WTC11 (cell line): ENCODE data around the gene B4GALT4. TPM values are rescaled to one million over a fixed set of nuclear protein-coding genes. Genes with fewer than 3 reads are reported as not detected.
A peak's percentile ranks its signal among the peaks of the same experiment; 100 is the strongest.

Experiments used
- ATAC-seq: fragments of 200-7000 bp; cut with Tn5 transposase; 2 replicates; pipeline ENCODE4 v1.10.0; 2021; ENCODE audit warnings: mild to moderate bottlenecking, moderate library complexity
- CTCF ChIA-PET: fragments of 300-600 bp; sonication (Branson Sonifier 250); formaldehyde crosslinking; loops from one replicate; lab custom pipeline; 2021; ENCODE audit warnings: antibody characterized with exemption; lab: Charles Lee
- POLR2A ChIA-PET: fragments of 350-600 bp; sonication (Branson Sonifier 250); formaldehyde crosslinking; loops from one replicate; lab custom pipeline; 2021; ENCODE audit warnings: antibody characterized with exemption; lab: Charles Lee
- DNase-seq: peaks from one replicate; pipeline ENCODE4 v3.0.0; 2021; ENCODE audit warnings: low spot score
- H3K27ac Mint-ChIP-seq: 2 replicates; pipeline ENCODE4 v1.8.0; 2021; ENCODE audit warnings: mixed read lengths
- H3K27me3 Mint-ChIP-seq: 2 replicates; pipeline ENCODE4 v1.8.0; 2021; ENCODE audit warnings: low read depth, mild to moderate bottlenecking, moderate library complexity, mixed read lengths
- H3K36me3 Mint-ChIP-seq: 2 replicates; pipeline ENCODE4 v1.8.0; 2021; ENCODE audit warnings: mixed read lengths
- H3K4me1 Mint-ChIP-seq: 2 replicates; pipeline ENCODE4 v1.8.0; 2022; ENCODE audit warnings: mixed read lengths
- H3K4me3 Mint-ChIP-seq: 2 replicates; pipeline ENCODE4 v1.8.0; 2021; ENCODE audit warnings: mild to moderate bottlenecking, moderate library complexity, mixed read lengths
- H3K9me3 Mint-ChIP-seq: 2 replicates; pipeline ENCODE4 v1.8.0; 2021; ENCODE audit warnings: mixed read lengths
- EMX1 ChIP-seq: fragments of 250-450 bp; sonication (Bioruptor Pico); IDR thresholded peaks from 2 replicates; pipeline ENCODE4 v1.8.0; 2021; ENCODE audit warnings: mild to moderate bottlenecking
- ESRRA ChIP-seq: sonication (generic); formaldehyde crosslinking; IDR thresholded peaks from 2 replicates; pipeline ENCODE4 v1.8.1; 2022; ENCODE audit warnings: mild to moderate bottlenecking, missing genetic modification reagents, borderline replicate concordance
- FOXK1 ChIP-seq: sonication (generic); formaldehyde crosslinking; IDR thresholded peaks from 2 replicates; pipeline ENCODE4 v1.8.0; 2022; ENCODE audit warnings: mild to moderate bottlenecking, moderate library complexity, missing genetic modification reagents
- GABPB1 ChIP-seq: sonication (generic); formaldehyde crosslinking; IDR thresholded peaks from 2 replicates; pipeline ENCODE4 v1.8.1; 2023; ENCODE audit warnings: mild to moderate bottlenecking, missing genetic modification reagents
- GTF2I ChIP-seq: fragments of 250-450 bp; sonication (Bioruptor Pico); conservative IDR thresholded peaks from 2 replicates; pipeline ENCODE4 v1.4.0; 2021; ENCODE audit warnings: mild to moderate bottlenecking
- IRF2 ChIP-seq: sonication (generic); formaldehyde crosslinking; IDR thresholded peaks from 2 replicates; pipeline ENCODE4 v1.8.0; 2022; ENCODE audit warnings: low read depth, missing genetic modification reagents, borderline replicate concordance
- PRRX2 ChIP-seq: fragments of 250-450 bp; sonication (Bioruptor Pico); IDR thresholded peaks from 2 replicates; pipeline ENCODE4 v1.8.0; 2021; ENCODE audit warnings: mild to moderate bottlenecking
- RORB ChIP-seq: fragments of 250-450 bp; sonication (Bioruptor Pico); IDR thresholded peaks from 2 replicates; pipeline ENCODE4 v1.9.0; 2021; ENCODE audit warnings: mild to moderate bottlenecking
- SOX15 ChIP-seq: fragments of 250-450 bp; sonication (Bioruptor Pico); IDR thresholded peaks from 2 replicates; pipeline ENCODE4 v1.9.0; 2021; ENCODE audit warnings: mild to moderate bottlenecking
- SP1 ChIP-seq: sonication (generic); formaldehyde crosslinking; conservative IDR thresholded peaks from 2 replicates; pipeline ENCODE4 v1.8.1; 2022; ENCODE audit warnings: missing genetic modification reagents
- TP53 ChIP-seq: sonication (generic); formaldehyde crosslinking; IDR thresholded peaks from 2 replicates; pipeline ENCODE4 v1.8.1; 2023; ENCODE audit warnings: mild to moderate bottlenecking, missing genetic modification reagents
- ZNF121 ChIP-seq: sonication (generic); formaldehyde crosslinking; IDR thresholded peaks from 2 replicates; pipeline ENCODE4 v1.8.0; 2023; ENCODE audit warnings: missing genetic modification reagents
- ZNF263 ChIP-seq: sonication (generic); formaldehyde crosslinking; IDR thresholded peaks from 2 replicates; pipeline ENCODE4 v1.8.1; 2022; ENCODE audit warnings: low read depth, mild to moderate bottlenecking, moderate library complexity, missing genetic modification reagents
- ZNF317 ChIP-seq: sonication (generic); formaldehyde crosslinking; IDR thresholded peaks from 2 replicates; pipeline ENCODE4 v1.8.1; 2023; ENCODE audit warnings: low read depth, mild to moderate bottlenecking, moderate library complexity, missing genetic modification reagents, borderline replicate concordance
- ZNF396 ChIP-seq: fragments of 250-450 bp; sonication (Bioruptor Pico); IDR thresholded peaks from 2 replicates; pipeline ENCODE4 v1.8.0; 2021; ENCODE audit warnings: mild to moderate bottlenecking, moderate library complexity, borderline replicate concordance
- ZNF416 ChIP-seq: fragments of 250-450 bp; sonication (Bioruptor Pico); IDR thresholded peaks from 2 replicates; pipeline ENCODE4 v1.9.0; 2021; ENCODE audit warnings: mild to moderate bottlenecking, inconsistent platforms
- total RNA-seq: library from RNA; stranded (reverse); gene quantifications from 3 replicates; pipeline ENCODE4 v1.2.3, GENCODE V29; 2021
- TF ChIP-seq, protein P1 (sequence below): sonication (generic); formaldehyde crosslinking; conservative IDR thresholded peaks from 2 replicates; pipeline ENCODE4 v1.8.1; 2022; ENCODE audit warnings: mild to moderate bottlenecking, missing genetic modification reagents
- TF ChIP-seq, protein P2 (sequence below): fragments of 250-450 bp; sonication (Bioruptor Pico); IDR thresholded peaks from 2 replicates; pipeline ENCODE4 v1.9.0; 2021; ENCODE audit warnings: mild to moderate bottlenecking
- TF ChIP-seq, protein P3 (sequence below): sonication (generic); formaldehyde crosslinking; IDR thresholded peaks from 2 replicates; pipeline ENCODE4 v1.8.1; 2022; ENCODE audit warnings: low read depth, missing genetic modification reagents, borderline replicate concordance
- TF ChIP-seq, protein P4 (sequence below): sonication (generic); formaldehyde crosslinking; IDR thresholded peaks from 2 replicates; pipeline ENCODE4 v1.8.1; 2023; ENCODE audit warnings: mild to moderate bottlenecking, missing genetic modification reagents
- TF ChIP-seq, protein P5 (sequence below): sonication (generic); formaldehyde crosslinking; IDR thresholded peaks from 2 replicates; pipeline ENCODE4 v1.8.1; 2023; ENCODE audit warnings: mild to moderate bottlenecking, missing genetic modification reagents, borderline replicate concordance

The B4GALT4 gene
- total RNA-seq, 1 experiment from 2014 or later: 37.7 TPM

DNA sequence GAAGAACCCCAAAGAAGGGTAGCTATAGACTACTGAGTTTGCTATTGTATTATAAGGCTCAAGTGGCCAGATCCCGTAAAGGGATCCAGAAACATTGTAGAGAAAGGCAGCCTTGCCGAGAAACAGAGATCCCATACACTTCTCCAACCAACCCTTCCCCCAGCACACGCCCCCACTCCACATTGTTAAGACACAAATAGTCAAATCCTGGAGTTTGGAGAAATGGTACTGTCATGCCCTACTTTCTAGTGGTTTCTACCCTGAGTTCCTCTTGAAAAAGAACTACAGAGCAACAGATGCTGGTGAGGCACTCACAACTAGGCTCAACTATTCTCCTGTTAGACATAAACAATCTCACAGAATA, 33.2 kb downstream of the B4GALT4 start (continued):
- no peak for TF ChIP-seq GTF2I (CRISPR knock-in tag)
- TF ChIP-seq ZNF396: no peak
- TF ChIP-seq, protein P1, sequence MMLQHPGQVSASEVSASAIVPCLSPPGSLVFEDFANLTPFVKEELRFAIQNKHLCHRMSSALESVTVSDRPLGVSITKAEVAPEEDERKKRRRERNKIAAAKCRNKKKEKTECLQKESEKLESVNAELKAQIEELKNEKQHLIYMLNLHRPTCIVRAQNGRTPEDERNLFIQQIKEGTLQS (CRISPR knock-in tag): no peak
- TF ChIP-seq, protein P2, sequence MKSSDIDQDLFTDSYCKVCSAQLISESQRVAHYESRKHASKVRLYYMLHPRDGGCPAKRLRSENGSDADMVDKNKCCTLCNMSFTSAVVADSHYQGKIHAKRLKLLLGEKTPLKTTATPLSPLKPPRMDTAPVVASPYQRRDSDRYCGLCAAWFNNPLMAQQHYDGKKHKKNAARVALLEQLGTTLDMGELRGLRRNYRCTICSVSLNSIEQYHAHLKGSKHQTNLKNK (CRISPR knock-in tag): no peak
- TF ChIP-seq, protein P3, sequence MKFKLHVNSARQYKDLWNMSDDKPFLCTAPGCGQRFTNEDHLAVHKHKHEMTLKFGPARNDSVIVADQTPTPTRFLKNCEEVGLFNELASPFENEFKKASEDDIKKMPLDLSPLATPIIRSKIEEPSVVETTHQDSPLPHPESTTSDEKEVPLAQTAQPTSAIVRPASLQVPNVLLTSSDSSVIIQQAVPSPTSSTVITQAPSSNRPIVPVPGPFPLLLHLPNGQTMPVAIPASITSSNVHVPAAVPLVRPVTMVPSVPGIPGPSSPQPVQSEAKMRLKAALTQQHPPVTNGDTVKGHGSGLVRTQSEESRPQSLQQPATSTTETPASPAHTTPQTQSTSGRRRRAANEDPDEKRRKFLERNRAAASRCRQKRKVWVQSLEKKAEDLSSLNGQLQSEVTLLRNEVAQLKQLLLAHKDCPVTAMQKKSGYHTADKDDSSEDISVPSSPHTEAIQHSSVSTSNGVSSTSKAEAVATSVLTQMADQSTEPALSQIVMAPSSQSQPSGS: no peak
- no peak for TF ChIP-seq ZNF263 (CRISPR knock-in tag)

DNA sequence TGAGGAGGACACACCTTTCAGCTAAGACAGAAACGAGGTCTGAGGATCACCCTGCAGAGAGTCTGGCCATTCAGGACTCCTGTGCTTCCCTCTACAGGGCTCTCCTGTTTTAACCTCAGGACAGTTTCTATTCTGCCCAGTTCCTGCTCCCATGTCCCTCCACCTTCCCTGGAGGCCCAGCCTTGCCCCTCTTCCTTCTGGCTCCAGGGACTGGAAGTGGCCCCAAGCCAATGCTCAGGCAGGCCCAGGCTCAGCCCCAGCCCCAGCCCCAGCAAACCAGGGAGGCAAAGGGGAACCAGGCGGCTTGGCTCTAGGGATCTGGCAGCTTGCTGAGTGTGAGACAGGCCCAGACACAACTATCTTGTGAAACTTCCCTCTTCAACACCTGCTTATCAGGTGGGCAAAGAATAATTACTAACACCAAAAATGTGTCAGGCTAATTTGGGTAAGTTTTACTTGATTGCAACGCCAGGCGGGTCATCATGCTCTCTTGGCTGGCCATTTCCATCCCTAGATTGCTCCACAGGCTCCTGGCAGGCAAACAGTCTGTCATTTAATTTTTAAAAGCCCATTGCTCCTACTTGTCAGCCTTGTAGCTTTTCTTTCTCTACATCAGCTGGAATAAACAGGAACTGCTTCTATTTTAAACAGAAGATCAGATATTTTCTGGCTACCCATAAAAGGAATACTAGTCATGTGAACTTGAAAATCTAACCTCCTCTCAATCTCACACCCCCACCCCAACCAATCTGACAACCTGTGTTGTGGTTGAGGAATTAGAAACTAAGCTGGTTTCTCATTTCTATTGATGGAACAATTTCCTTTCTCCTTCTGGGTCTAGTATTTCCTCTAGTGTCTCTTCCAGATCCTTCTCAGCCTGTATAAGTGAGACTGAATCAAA, 33.8 kb downstream of the B4GALT4 start:
- CTCF ChIA-PET: interaction anchor here (0.8 to 1.3 kb wide), 4 partner anchors 16 to 325 kb away, joined by 3 to 5 read pairs (median 3); partner anchors contain the start of genes B4GALT4 and TEX55
- ATAC-seq (peak; percentile 89), DNase-seq (no peak)
- peaks cover 14% of the 10 kb centered on the region for H3K36me3 Mint-ChIP-seq
- H3K27me3 Mint-ChIP-seq: no peaks in the 10 kb centered on the region
- no peak overlapping the region for H3K4me3 Mint-ChIP-seq
- TF ChIP-seq ZNF317 (no peak), ZNF416 (no peak), GABPB1 (CRISPR knock-in tag) (no peak), ZNF121 (CRISPR knock-in tag) (no peak)
- TF ChIP-seq, protein P4, sequence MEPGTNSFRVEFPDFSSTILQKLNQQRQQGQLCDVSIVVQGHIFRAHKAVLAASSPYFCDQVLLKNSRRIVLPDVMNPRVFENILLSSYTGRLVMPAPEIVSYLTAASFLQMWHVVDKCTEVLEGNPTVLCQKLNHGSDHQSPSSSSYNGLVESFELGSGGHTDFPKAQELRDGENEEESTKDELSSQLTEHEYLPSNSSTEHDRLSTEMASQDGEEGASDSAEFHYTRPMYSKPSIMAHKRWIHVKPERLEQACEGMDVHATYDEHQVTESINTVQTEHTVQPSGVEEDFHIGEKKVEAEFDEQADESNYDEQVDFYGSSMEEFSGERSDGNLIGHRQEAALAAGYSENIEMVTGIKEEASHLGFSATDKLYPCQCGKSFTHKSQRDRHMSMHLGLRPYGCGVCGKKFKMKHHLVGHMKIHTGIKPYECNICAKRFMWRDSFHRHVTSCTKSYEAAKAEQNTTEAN (CRISPR knock-in tag): no peak
- TF ChIP-seq, protein P5, sequence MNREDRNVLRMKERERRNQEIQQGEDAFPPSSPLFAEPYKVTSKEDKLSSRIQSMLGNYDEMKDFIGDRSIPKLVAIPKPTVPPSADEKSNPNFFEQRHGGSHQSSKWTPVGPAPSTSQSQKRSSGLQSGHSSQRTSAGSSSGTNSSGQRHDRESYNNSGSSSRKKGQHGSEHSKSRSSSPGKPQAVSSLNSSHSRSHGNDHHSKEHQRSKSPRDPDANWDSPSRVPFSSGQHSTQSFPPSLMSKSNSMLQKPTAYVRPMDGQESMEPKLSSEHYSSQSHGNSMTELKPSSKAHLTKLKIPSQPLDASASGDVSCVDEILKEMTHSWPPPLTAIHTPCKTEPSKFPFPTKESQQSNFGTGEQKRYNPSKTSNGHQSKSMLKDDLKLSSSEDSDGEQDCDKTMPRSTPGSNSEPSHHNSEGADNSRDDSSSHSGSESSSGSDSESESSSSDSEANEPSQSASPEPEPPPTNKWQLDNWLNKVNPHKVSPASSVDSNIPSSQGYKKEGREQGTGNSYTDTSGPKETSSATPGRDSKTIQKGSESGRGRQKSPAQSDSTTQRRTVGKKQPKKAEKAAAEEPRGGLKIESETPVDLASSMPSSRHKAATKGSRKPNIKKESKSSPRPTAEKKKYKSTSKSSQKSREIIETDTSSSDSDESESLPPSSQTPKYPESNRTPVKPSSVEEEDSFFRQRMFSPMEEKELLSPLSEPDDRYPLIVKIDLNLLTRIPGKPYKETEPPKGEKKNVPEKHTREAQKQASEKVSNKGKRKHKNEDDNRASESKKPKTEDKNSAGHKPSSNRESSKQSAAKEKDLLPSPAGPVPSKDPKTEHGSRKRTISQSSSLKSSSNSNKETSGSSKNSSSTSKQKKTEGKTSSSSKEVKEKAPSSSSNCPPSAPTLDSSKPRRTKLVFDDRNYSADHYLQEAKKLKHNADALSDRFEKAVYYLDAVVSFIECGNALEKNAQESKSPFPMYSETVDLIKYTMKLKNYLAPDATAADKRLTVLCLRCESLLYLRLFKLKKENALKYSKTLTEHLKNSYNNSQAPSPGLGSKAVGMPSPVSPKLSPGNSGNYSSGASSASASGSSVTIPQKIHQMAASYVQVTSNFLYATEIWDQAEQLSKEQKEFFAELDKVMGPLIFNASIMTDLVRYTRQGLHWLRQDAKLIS: no peak
- H3K9me3 Mint-ChIP-seq: peaks cover 10% of the 10 kb centered on the region
- peaks cover 15% of the 10 kb centered on the region for H3K4me1 Mint-ChIP-seq
- peak overlapping the region; percentile 43; the same call in 1 of the 2 replicates for H3K27ac Mint-ChIP-seq
- POLR2A ChIA-PET: interaction anchor here (1.1 kb wide), 1 partner anchor 84 kb away, joined by 3 read pairs; no protein-coding TSS in a partner anchor

DNA sequence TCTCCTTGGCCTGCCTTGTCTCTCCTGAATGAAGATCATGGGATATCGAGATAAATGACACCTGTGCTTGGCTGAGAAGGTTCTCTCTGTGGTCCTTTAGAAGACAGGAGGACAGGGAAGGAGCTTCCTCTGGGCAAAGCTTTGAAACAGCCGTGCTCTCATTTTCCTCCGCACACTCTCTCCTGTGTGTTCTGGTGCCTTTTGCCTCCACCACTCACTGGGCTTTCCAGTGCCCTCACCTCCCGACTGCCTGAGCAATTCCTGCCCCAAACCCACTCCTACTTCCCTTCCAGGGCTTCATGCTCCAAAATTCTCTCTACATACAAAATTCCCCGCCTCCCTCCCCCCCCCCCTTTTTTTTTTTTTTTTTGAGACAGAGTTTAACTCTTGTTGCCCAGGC, 35.0 kb downstream of the B4GALT4 start:
- no peak for DNase-seq
- no peak overlapping the region; the same call in 1 of the 2 replicates for H3K27ac Mint-ChIP-seq
- H3K27me3 Mint-ChIP-seq: no peaks in the 10 kb centered on the region
- H3K4me3 Mint-ChIP-seq: no peak overlapping the region
- peaks cover 12% of the 10 kb centered on the region for H3K4me1 Mint-ChIP-seq
- peaks cover 7% of the 10 kb centered on the region; the same call in 1 of the 2 replicates for H3K36me3 Mint-ChIP-seq
- peaks cover 10% of the 10 kb centered on the region for H3K9me3 Mint-ChIP-seq
- ChIA-PET CTCF (interaction anchor here (1.4 kb wide), 1 partner anchor 183 kb away, joined by 4 read pairs; no protein-coding TSS in a partner anchor), POLR2A (no interaction called here)
- no peak for ATAC-seq
- TF ChIP-seq PRRX2 (CRISPR knock-in tag) (no peak), ZNF416 (no peak), IRF2 (CRISPR knock-in tag) (no peak), TP53 (CRISPR knock-in tag) (no peak), ESRRA (CRISPR knock-in tag) (no peak), RORB (CRISPR knock-in tag) (no peak), FOXK1 (CRISPR knock-in tag) (no peak), SOX15 (no peak), EMX1 (CRISPR knock-in tag) (no peak), SP1 (no peak)
- TF ChIP-seq, protein P2 (CRISPR knock-in tag): no peak
